WTC11 (cell line): Measurements from ENCODE around the gene NR5A1. TPM values are rescaled to one million over a fixed set of nuclear protein-coding genes. Genes with fewer than 3 reads are reported as not detected.

Source experiments
- ATAC-seq: fragments of 200-7000 bp; cut with Tn5 transposase; 2 replicates; pipeline ENCODE4 v1.10.0; 2021; ENCODE audit warnings: mild to moderate bottlenecking, moderate library complexity
- CTCF ChIA-PET: fragments of 300-600 bp; sonication (Branson Sonifier 250); formaldehyde crosslinking; loops from one replicate; lab custom pipeline; 2021; ENCODE audit warnings: antibody characterized with exemption; lab: Charles Lee
- POLR2A ChIA-PET: fragments of 350-600 bp; sonication (Branson Sonifier 250); formaldehyde crosslinking; loops from one replicate; lab custom pipeline; 2021; ENCODE audit warnings: antibody characterized with exemption; lab: Charles Lee
- DNase-seq: peaks from one replicate; pipeline ENCODE4 v3.0.0; 2021; ENCODE audit warnings: low spot score
- H3K27ac Mint-ChIP-seq: 2 replicates; pipeline ENCODE4 v1.8.0; 2021; ENCODE audit warnings: mixed read lengths
- H3K27me3 Mint-ChIP-seq: 2 replicates; pipeline ENCODE4 v1.8.0; 2021; ENCODE audit warnings: low read depth, mild to moderate bottlenecking, moderate library complexity, mixed read lengths
- H3K36me3 Mint-ChIP-seq: 2 replicates; pipeline ENCODE4 v1.8.0; 2021; ENCODE audit warnings: mixed read lengths
- H3K4me1 Mint-ChIP-seq: 2 replicates; pipeline ENCODE4 v1.8.0; 2022; ENCODE audit warnings: mixed read lengths
- H3K4me3 Mint-ChIP-seq: 2 replicates; pipeline ENCODE4 v1.8.0; 2021; ENCODE audit warnings: mild to moderate bottlenecking, moderate library complexity, mixed read lengths
- H3K9me3 Mint-ChIP-seq: 2 replicates; pipeline ENCODE4 v1.8.0; 2021; ENCODE audit warnings: mixed read lengths
- CTCF ChIP-seq: fragments of 200-600 bp; IDR thresholded peaks from 2 replicates; pipeline ENCODE4 v1.8.0; 2022; ENCODE audit warnings: antibody characterized with exemption
- ESRRA ChIP-seq: sonication (generic); formaldehyde crosslinking; IDR thresholded peaks from 2 replicates; pipeline ENCODE4 v1.8.1; 2022; ENCODE audit warnings: mild to moderate bottlenecking, missing genetic modification reagents, borderline replicate concordance
- FOXP4 ChIP-seq: sonication (generic); formaldehyde crosslinking; IDR thresholded peaks from 2 replicates; pipeline ENCODE4 v1.8.0; 2022; ENCODE audit warnings: mild to moderate bottlenecking, missing genetic modification reagents
- GTF2I ChIP-seq: fragments of 250-450 bp; sonication (Bioruptor Pico); conservative IDR thresholded peaks from 2 replicates; pipeline ENCODE4 v1.4.0; 2021; ENCODE audit warnings: mild to moderate bottlenecking
- HMGA2 ChIP-seq: fragments of 250-450 bp; sonication (Bioruptor Pico); IDR thresholded peaks from 2 replicates; pipeline ENCODE4 v1.4.0; 2021; ENCODE audit warnings: mild to moderate bottlenecking, moderate library complexity
- HMGXB4 ChIP-seq: sonication (generic); formaldehyde crosslinking; IDR thresholded peaks from 2 replicates; pipeline ENCODE4 v1.8.1; 2023; ENCODE audit warnings: mild to moderate bottlenecking, moderate library complexity, missing genetic modification reagents
- ZNF396 ChIP-seq: fragments of 250-450 bp; sonication (Bioruptor Pico); IDR thresholded peaks from 2 replicates; pipeline ENCODE4 v1.8.0; 2021; ENCODE audit warnings: mild to moderate bottlenecking, moderate library complexity, borderline replicate concordance
- ZNF423 ChIP-seq: fragments of 250-450 bp; sonication (Bioruptor Pico); IDR thresholded peaks from 2 replicates; pipeline ENCODE4 v2.1.2; 2022; ENCODE audit warnings: mild to moderate bottlenecking, moderate library complexity
- ZNF532 ChIP-seq: fragments of 250-450 bp; sonication (Bioruptor Pico); IDR thresholded peaks from 2 replicates; pipeline ENCODE4 v1.9.0; 2021; ENCODE audit warnings: mild to moderate bottlenecking, borderline replicate concordance
- total RNA-seq: library from RNA; stranded (reverse); gene quantifications from 3 replicates; pipeline ENCODE4 v1.2.3, GENCODE V29; 2021
- TF ChIP-seq, protein P1 (sequence below): fragments of 250-450 bp; sonication (Bioruptor Pico); conservative IDR thresholded peaks from 2 replicates; pipeline ENCODE4 v1.9.0; 2021; ENCODE audit warnings: mild to moderate bottlenecking
- TF ChIP-seq, protein P2 (sequence below): sonication (generic); formaldehyde crosslinking; IDR thresholded peaks from 2 replicates; pipeline ENCODE4 v1.8.1; 2022; ENCODE audit warnings: mild to moderate bottlenecking, missing genetic modification reagents, moderate library complexity, borderline replicate concordance

Gene NR5A1
- total RNA-seq, 1 experiment from 2014 or later = 0.77 TPM

DNA sequence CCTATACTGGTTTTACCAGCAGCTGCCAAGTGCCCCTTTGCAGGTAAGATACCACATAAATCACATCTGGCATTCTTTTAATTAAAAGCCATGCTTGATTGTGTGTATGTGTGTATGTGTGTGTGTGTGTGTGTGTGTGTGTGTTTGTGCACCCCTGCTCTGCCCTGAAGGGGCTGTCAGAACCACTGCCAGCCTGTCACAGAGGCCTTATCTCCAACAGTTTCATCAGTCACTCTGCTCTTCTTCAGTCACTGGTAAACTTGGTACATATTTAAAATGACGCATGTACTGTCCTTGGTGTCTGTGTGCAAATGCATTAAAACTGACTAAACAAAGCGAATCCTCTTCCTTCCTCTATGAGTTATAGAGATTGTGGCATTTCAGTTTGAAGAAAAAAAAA, 19.0 kb upstream of the NR5A1 start:
- ATAC-seq (no peak), DNase-seq (no peak)
- no peak for TF ChIP-seq HMGA2 (CRISPR knock-in tag)
- TF ChIP-seq FOXP4 = no peak
- TF ChIP-seq ZNF532 (CRISPR knock-in tag) = no peak
- TF ChIP-seq HMGXB4 (CRISPR knock-in tag) = no peak
- TF ChIP-seq ESRRA (CRISPR knock-in tag) = no peak
- no peak for TF ChIP-seq CTCF
- no peak for TF ChIP-seq ZNF423 (CRISPR knock-in tag)
- TF ChIP-seq, protein P1, sequence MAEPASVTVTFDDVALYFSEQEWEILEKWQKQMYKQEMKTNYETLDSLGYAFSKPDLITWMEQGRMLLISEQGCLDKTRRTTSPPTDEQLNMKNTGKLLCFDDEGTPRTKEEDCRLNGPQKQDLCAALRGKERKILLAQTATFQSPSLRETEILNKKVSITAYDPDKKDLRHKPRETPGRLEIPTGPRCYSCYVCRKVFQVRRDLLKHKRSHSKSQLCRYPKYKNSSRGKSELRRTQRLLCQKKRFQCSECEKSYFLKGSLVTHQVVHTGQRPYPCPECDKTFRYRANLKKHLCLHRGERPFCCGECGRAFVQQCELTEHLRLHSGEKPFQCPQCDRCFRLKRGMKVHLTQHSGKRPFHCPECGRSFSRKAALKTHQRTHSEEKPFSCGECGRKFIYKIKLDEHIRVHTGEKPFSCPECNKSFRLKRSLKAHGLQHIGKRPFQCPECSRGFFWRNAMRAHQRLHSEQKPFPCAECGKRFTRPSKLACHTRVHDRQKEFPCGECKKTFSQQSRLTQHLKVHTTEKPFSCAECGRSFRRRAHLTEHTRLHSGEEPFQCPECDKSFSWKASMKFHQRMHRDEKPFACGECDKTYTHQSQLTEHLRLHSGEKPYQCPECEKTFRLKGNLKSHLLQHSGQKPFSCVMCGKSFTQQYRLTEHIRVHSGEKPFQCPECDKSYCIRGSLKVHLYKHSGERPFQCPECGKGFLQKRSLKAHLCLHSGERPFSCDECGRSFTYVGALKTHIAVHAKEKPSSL (CRISPR knock-in tag) = no peak
- TF ChIP-seq, protein P2, sequence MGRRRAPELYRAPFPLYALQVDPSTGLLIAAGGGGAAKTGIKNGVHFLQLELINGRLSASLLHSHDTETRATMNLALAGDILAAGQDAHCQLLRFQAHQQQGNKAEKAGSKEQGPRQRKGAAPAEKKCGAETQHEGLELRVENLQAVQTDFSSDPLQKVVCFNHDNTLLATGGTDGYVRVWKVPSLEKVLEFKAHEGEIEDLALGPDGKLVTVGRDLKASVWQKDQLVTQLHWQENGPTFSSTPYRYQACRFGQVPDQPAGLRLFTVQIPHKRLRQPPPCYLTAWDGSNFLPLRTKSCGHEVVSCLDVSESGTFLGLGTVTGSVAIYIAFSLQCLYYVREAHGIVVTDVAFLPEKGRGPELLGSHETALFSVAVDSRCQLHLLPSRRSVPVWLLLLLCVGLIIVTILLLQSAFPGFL (CRISPR knock-in tag) = no peak
- TF ChIP-seq GTF2I = no peak
- TF ChIP-seq ZNF396 (CRISPR knock-in tag) = no peak
- POLR2A ChIA-PET = interaction anchor here (1.1 kb wide), 1 partner anchor 137 kb away, joined by 3 read pairs; no protein-coding TSS in a partner anchor
- H3K27ac Mint-ChIP-seq = no peak overlapping the region
- peaks cover 25% of the 10 kb centered on the region for H3K36me3 Mint-ChIP-seq
- CTCF ChIA-PET = interaction anchor here (1.0 to 5.3 kb wide), 2 partner anchors 11 to 25 kb away, joined by 4 to 41 read pairs; no protein-coding TSS in a partner anchor
- H3K4me1 Mint-ChIP-seq = 0 out of 2 replicates have a peak, but pooled peaks cover 3% of the 10 kb centered on the region
- H3K4me3 Mint-ChIP-seq = no peak overlapping the region
- no peaks in the 10 kb centered on the region for H3K9me3 Mint-ChIP-seq
- no peaks in the 10 kb centered on the region for H3K27me3 Mint-ChIP-seq
